ENCODE results near the gene FAS.

Gene FAS

GRCh38 chr10:89047397-89047796, 56.8 kb downstream of the FAS start:
- DNase-seq = no peak

- no peak for DNase-seq
These were observed 61.0 kb downstream of the FAS start for GRCh38 chr10:89051593-89051992.

DNA sequence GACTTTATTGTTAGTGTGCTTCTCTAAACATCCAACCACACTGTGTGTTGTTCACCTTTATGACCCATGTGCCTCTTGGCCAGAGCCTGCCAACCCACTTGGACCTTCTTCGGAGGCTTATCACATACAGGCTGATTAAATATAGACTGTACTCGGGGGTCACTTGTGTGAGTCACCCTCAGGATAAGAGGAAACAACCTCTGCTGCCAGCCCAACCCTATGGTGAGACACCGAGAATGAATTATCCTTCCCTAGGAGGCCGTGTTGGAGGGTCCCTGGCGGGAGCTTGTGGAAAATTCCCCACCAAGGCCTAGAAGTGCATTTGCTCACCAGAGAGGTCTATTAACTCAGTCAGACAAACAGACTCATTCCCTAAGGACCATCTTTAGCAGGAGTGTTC, 63.0 kb downstream of the FAS start:
- DNase-seq = no peak

- no peak for DNase-seq
These were observed 64.6 kb downstream of the FAS start for GRCh38 chr10:89055159-89055558.

DNA sequence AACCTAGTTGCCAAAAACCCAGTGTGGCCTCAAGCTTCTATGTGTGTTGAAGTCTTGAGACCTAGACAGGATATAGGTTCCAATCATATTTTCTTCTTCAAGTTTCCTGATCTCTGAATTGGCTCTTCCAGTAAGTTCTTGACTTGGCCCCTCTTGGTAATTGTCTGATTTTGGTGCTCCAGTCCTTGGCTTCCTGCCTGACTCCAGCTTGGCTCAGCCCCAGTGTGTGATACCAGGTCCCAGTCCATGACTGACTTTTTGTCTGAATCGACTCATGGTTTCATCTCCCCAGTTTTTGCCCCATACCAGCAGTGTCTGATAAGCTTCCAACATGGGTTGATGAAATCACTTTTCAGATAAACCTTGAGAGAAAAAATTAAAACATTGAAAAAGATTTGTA, 72.3 kb downstream of the FAS start:
- no peak for DNase-seq

- no peak for DNase-seq
These were observed 72.9 kb downstream of the FAS start for GRCh38 chr10:89063465-89063864.

DNA sequence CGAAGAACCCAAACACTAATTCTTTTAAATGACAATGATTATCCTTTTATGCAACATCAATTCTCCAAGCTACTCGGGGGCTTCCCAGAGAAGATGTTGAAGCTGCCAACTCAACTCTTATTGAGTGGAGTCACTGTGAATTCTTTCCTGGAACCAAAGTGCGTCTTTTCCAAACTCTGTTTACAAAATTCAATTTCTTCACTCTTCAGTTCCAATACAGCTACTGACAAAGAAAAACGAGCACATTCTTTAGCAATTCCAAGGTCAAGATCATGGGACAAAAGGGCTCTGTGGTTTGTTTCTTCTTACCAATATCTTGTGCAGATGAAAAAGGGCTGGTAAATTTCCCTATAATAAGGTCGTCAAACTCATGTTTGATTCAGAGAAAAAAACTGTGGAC, 74.2 kb downstream of the FAS start:
- no peak for DNase-seq
